HG03354 (cell line): ENCODE results near the gene AMT.
"Not testable (repeated sequence)": the region's sequence is repeated elsewhere in the genome, so short reads cannot be mapped to it uniquely, and the experiment has no call there.

Experiments used
- ATAC-seq: cut with Tn5 transposase; IDR thresholded peaks from one replicate; pipeline ENCODE4 v1.9.1; 2021; ENCODE audit warnings: mild to moderate bottlenecking; ENCODE audit not compliant: unreplicated experiment, poor library complexity, severe bottlenecking

AMT gene

DNA sequence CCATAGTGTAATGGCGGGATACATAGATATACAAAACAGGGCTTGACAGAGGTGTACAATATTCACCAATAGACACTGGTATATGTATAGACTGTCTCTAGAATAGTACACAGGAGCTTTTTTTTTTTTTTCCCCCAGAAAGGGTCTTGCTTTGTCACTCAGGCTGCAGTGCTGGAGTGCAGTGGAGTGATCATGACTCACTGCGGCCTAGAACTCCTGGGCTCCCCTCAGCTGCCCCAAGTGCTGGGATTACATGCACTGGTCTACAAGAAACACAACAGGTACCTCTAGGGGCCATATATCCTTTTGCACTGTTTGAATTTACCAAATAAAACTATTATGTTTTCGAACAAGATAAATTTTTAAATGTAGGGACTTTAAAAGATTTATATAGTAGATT lies 22.8 kb downstream of the AMT start:
- no peak for ATAC-seq

GRCh38 chr3:49397470-49397869 lies 24.8 kb downstream of the AMT start:
- ATAC-seq, result no peak

DNA sequence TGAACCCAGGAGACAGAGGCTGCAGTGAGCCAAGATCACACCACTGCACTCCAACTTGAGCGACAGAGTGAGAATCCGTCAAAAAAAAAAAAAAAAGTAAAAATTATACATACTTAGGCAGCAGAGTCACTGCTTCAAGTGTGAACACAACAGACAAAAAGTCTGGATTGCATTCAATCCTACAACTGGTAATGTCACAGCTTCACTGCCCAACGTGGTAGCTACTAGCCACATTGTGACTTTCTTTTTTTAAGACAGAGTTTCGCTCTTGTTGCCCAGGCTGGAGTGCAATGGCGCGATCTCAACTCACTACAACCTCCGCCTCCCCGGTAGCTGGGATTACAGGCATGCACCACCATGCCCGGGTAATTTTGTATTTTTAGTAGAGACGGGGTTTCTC lies 31.0 kb downstream of the AMT start:
- not testable (repeated sequence) for ATAC-seq

DNA sequence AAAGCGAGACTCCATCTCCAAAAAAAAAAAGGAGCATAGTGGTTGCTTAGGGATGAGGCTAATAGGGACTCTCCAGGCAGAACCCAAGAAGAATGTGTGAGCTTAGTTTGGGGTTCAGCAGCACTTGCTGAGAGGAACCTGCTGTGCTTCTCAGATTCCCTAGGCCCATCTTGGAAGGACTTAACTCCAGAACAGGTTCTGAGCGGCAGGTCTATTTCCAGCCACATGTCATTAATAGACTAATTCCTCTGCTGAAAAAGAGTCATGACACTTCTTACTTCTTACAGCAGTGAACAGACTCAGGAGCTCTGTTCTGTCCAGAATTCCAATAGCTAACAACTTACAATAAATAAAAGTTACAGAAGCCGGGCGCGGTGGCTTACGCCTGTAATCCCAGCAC lies 33.0 kb downstream of the AMT start:
- ATAC-seq, result no peak

DNA sequence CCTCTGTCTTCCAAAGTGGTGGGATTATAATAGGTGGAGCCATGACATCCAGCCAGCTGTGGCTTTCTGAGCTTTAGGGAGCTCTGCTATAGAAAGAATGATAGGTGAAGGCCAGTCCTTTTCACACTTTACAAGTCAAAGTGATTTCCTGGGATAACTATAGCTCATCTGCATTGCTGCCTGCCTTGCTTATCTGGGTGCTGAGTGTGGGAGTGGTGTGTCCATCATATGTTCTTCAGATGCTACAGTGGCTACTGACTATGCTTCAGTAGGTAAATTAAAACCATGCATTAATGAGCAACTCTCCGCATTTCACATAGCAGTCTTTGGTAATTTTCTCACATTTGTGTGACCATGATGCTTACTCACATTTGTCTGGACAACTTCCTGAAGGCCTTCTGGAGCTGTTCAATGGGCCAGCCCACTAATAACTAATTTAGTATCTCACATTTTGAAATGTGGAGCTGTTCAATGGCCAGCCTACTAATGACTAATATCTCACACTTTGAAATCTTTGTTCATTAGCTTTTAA lies 33.9 kb downstream of the AMT start:
- no peak for ATAC-seq

GRCh38 chr3:49387721-49388120 lies 34.6 kb downstream of the AMT start:
- ATAC-seq, result no peak

DNA sequence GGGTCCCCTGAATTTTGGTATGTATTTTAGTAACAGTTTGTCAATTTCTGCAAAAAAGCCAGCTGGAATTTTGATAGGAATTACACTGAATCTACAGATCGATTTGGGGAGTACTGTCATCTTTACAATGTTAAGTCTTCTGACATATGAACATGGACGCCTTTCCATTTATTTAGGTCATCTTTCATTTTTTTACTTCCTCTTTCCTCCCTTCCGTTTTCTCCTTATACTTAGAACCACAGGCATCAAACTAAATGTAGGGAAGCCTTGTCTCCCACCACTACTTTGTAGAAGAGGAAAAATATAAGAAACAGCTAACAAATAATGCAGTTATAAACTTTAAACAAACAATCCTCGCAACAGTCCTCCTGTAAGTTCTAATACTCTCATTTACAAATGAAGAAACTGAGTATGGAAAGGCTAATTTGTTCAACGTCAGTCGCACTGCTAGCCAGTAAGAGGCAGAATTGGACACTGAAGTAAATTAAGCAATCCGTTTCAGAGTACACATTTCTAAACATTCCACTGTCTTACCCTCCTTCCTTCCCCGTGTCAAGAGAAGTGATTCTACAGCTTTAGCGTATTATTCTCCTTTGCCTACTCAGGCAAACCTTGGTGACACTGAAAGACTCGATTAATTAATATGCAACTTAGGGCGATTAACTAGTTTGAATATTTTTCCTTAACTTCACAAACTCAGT lies 36.1 kb downstream of the AMT start:
- ATAC-seq, result no peak

GRCh38 chr3:49385617-49386016 lies 36.7 kb downstream of the AMT start:
- no peak for ATAC-seq

DNA sequence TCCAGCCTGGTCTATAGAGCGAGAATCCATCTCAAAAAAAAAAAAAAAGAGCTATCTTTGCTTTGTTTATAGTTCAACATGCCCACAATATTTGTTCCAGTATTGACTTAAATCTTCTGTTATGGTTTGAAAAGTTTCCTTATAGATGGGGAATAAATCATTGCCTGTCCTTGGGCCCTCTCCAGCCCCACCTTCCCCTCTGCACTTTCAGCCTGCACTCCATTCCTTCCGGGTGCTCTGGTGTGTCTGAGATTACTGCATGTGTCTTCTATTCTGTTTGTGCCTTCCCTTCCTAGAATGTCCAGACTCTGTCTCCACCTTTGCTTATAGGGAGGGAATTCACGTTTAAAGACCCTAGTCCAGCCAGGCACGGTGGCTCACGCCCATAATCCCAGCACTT lies 38.9 kb downstream of the AMT start:
- ATAC-seq, result no peak

GRCh38 chr3:49378249-49378895 lies 43.9 kb downstream of the AMT start:
- no peak for ATAC-seq

DNA sequence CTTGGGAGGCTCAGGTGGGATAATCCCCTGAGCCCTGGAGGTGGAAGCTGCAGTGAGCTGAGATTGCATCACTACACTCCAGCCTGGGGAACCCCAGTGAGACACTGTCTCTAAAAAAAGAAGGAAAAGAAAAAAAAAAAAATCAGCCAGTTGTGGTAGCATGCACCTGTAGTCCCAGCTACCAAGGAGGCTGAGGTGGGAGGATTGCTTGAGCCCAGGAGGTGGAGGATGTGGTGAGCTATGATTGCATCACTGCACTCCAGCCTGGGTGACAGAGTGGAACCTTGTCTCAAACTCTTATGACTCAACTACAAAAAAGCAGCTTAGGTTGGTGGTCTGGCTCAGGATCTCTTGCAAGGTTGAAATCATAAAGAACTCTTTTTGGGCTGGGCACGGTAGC lies 44.8 kb downstream of the AMT start:
- peak; percentile 41 for ATAC-seq

DNA sequence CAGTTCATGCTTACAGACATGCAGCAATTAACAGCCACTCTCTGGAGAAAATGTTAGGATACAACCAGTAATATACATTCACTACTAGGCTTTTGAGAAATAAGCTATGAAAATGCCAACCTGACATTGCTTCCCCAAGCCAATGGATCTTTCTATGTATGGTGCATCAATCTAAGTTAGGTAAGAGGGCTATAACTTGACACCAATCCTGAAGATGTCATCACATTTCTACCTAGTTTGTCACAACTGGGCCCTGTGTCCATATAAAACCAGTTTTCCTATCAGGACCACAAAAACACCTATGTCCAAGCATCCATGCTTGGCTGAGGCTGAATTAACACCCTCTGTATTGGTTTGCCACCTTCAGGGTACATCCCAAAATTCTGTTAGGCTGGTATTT lies 50.3 kb downstream of the AMT start:
- no peak for ATAC-seq

DNA sequence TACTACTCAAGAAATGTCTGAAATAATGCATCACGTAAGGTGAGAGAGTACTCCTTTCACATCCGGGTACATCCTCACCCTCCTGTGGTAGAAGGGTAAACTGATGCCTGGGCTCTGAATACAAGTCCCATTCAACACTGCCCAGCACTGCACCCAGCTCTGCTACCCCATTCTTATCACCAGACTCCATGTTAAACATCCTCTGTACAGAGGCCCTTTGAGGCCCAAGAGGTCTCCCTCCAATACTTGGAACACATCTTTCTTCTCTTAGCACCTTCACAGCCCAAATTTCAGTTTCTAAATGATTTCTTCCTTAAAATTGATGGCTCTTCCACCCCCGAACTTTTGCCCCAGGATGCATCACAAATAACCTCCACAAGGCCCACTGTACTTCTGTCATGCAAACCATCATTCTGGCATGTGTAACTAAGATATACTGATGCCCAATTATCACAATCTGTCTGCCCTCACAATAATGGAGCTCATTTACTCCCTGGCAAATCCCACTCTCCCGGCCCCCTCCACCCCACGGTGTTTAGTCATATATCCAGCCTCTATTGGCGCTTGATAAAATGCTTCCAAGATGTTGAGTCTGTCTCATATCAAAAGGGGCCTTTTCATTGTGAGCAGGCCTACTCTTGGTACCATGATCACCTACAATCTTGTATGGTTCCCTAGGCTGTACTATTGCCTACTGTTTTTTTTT lies 51.5 kb downstream of the AMT start:
- no peak for ATAC-seq
